Lung microvascular endothelial cell (primary cell): ENCODE measurements around the gene REPS1. TPM values are rescaled to one million over a fixed set of nuclear protein-coding genes. Genes with fewer than 3 reads are reported as not detected.
A peak's percentile ranks its signal among the peaks of the same experiment; 100 is the strongest.

Experiments
- DNase-seq, 2 donors: peaks; one replicate each; pipeline versions ENCODE4 v3.0.0 to v3.0.0-alpha.2; 2010; ENCODE audit warnings: low read depth in 2 of 2
- total RNA-seq: library from RNA; depleted of rRNA; stranded (reverse); fragments of >200 nt; gene quantifications from 2 replicates; pipeline ENCODE4 v1.2.1, GENCODE V29; 2014

The REPS1 gene
- total RNA-seq, 1 donor from 2014 or later, result 20.6 TPM

GRCh38 chr6:138857775-138858174 lies 130.3 kb downstream of the REPS1 start:
- DNase-seq, result peak in 1 of 2 donors; percentile 25

GRCh38 chr6:138856654-138857053 lies 131.4 kb downstream of the REPS1 start:
- no peak for DNase-seq

Other genes starting within 250 kb of the REPS1 start
- 13.7 and 16.6 TPM in 2 replicates for gene CCDC28A, start 214.5 kb downstream of the REPS1 start, total RNA-seq
- under 0.01 TPM in 1 of 2 replicates, not detected in the other for gene ECT2L, start 192.2 kb downstream of the REPS1 start, total RNA-seq
- 3.6 and 38.1 TPM in 2 replicates for gene ABRACL, start 40.5 kb upstream of the REPS1 start, total RNA-seq
- 22.9 and 34.5 TPM in 2 replicates for gene HECA, start 146.8 kb upstream of the REPS1 start, total RNA-seq